MM.1S (cell line): ENCODE measurements around the gene ETFB.

Experiments used
- DNase-seq: peaks from one replicate; pipeline ENCODE4 v3.0.0-alpha.2; 2015
- H2AFZ ChIP-seq: fragments of 300-600 bp; sonication (generic); 2 replicates; pipeline ENCODE4 v1.6.0; 2016; ENCODE audit warnings: antibody characterized with exemption, low read length
- H3F3A ChIP-seq: fragments of 300-600 bp; sonication (generic); 2 replicates; pipeline ENCODE4 v1.6.1; 2016; ENCODE audit warnings: mild to moderate bottlenecking, antibody characterized with exemption, low read length, moderate library complexity, mixed read lengths; ENCODE audit not compliant: insufficient read depth
- H3K27ac ChIP-seq: fragments of 300-600 bp; sonication (generic); 2 replicates; pipeline ENCODE4 v1.5.1; 2016; ENCODE audit warnings: mild to moderate bottlenecking, low read length
- H3K27me3 ChIP-seq: fragments of 300-600 bp; sonication (generic); replicated peaks from 2 replicates; pipeline ENCODE4 v1.6.0; 2016; ENCODE audit warnings: low read length; ENCODE audit not compliant: insufficient read depth
- H3K36me3 ChIP-seq: fragments of 300-600 bp; sonication (generic); replicated peaks from 2 replicates; pipeline ENCODE4 v1.6.1; 2016; ENCODE audit warnings: mild to moderate bottlenecking, low read length, mixed read lengths; ENCODE audit not compliant: insufficient read depth
- H3K4me1 ChIP-seq: fragments of 300-600 bp; sonication (generic); 2 replicates; pipeline ENCODE4 v1.6.1; 2016; ENCODE audit warnings: low read length, mixed read lengths
- H3K4me2 ChIP-seq: fragments of 300-600 bp; sonication (generic); 2 replicates; pipeline ENCODE4 v1.6.0; 2016; ENCODE audit warnings: low read depth, low read length
- H3K4me3 ChIP-seq: fragments of 300-600 bp; sonication (generic); 2 replicates; pipeline ENCODE4 v1.5.1; 2016; ENCODE audit warnings: low read length, mixed read lengths
- H3K79me2 ChIP-seq: fragments of 300-600 bp; sonication (generic); 2 replicates; pipeline ENCODE4 v1.6.1; 2016; ENCODE audit warnings: mixed run types, low read length, mixed read lengths
- H3K9ac ChIP-seq: fragments of 300-600 bp; sonication (generic); 2 replicates; pipeline ENCODE4 v1.6.1; 2016; ENCODE audit warnings: low read length, mixed read lengths
- H3K9me2 ChIP-seq: fragments of 300-600 bp; sonication (generic); replicated peaks from 2 replicates; pipeline ENCODE4 v1.6.1; 2016; ENCODE audit warnings: mild to moderate bottlenecking, low read length, mixed read lengths; ENCODE audit not compliant: insufficient read depth
- H3K9me3 ChIP-seq: fragments of 300-600 bp; sonication (generic); replicated peaks from 2 replicates; pipeline ENCODE4 v1.6.1; 2016; ENCODE audit warnings: mild to moderate bottlenecking, low read length, mixed read lengths; ENCODE audit not compliant: insufficient read depth
- H4K20me1 ChIP-seq: fragments of 300-600 bp; sonication (generic); 2 replicates; pipeline ENCODE4 v1.6.1; 2016; ENCODE audit warnings: mild to moderate bottlenecking, low read length, moderate library complexity, mixed read lengths; ENCODE audit not compliant: insufficient read depth
- EZH2 ChIP-seq: fragments of 300-600 bp; sonication (generic); optimal IDR thresholded peaks from 2 replicates; pipeline ENCODE3; 2017; ENCODE audit warnings: low read depth, mild to moderate bottlenecking, antibody characterized with exemption, low read length, mixed read lengths
- EZH2phosphoT487 ChIP-seq: fragments of 300-600 bp; sonication (generic); IDR thresholded peaks from 2 replicates; pipeline ENCODE4 v1.6.1; 2018; ENCODE audit warnings: antibody characterized with exemption, low read length
- TF ChIP-seq, protein P1 (sequence below): fragments of 300-600 bp; sonication (generic); IDR thresholded peaks from 2 replicates; pipeline ENCODE4 v1.5.1; 2016; ENCODE audit warnings: antibody characterized with exemption, low read length, mixed read lengths

The ETFB gene

DNA sequence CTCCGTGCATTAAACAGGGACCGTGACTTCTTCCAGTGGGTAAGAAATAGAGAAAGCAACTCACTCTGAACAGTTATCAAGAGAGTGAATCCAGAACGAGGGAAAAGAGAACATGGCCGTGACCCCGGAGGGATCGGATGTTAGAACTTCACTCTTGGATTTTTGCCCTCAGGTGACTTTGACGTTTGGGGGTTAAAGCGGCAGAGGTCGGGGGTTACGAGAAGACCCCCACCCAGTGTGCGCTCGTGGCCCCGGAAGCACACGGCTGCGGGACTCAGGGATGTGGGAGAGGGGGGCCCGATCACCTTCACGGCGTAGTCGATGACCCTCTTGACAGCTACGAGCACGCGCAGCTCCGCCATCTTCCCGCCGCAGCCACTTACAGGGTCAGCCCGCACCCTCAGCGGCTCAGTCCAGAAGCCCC lies at the start of gene ETFB:
TSS of gene ETFB (minus strand) at position 424 of the 424 bp plus-strand sequence. CDS start at position 362, 62 bp downstream.
- no peaks in the 10 kb centered on the region for H3K36me3 ChIP-seq
- no peaks in the 10 kb centered on the region for H3K79me2 ChIP-seq
- TF ChIP-seq, protein P1, sequence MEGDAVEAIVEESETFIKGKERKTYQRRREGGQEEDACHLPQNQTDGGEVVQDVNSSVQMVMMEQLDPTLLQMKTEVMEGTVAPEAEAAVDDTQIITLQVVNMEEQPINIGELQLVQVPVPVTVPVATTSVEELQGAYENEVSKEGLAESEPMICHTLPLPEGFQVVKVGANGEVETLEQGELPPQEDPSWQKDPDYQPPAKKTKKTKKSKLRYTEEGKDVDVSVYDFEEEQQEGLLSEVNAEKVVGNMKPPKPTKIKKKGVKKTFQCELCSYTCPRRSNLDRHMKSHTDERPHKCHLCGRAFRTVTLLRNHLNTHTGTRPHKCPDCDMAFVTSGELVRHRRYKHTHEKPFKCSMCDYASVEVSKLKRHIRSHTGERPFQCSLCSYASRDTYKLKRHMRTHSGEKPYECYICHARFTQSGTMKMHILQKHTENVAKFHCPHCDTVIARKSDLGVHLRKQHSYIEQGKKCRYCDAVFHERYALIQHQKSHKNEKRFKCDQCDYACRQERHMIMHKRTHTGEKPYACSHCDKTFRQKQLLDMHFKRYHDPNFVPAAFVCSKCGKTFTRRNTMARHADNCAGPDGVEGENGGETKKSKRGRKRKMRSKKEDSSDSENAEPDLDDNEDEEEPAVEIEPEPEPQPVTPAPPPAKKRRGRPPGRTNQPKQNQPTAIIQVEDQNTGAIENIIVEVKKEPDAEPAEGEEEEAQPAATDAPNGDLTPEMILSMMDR: no peak
- TF ChIP-seq EZH2phosphoT487: no peak
- TF ChIP-seq EZH2: no peak
- no peaks in the 10 kb centered on the region for H3F3A ChIP-seq
- no peak within 1 kb of the TSS for H3K27ac ChIP-seq
- no peak within 1 kb of the TSS for H3K9ac ChIP-seq
- no peaks in the 10 kb centered on the region for H3K9me2 ChIP-seq
- H3K4me2 ChIP-seq: no peak within 1 kb of the TSS
- H4K20me1 ChIP-seq: no peaks in the 10 kb centered on the region
- H3K27me3 ChIP-seq: no peaks in the 10 kb centered on the region
- no peak within 1 kb of the TSS for H3K4me3 ChIP-seq
- DNase-seq: no peak
- no peak within 1 kb of the TSS for H2AFZ ChIP-seq
- H3K4me1 ChIP-seq: no peaks in the 10 kb centered on the region
- no peaks in the 10 kb centered on the region for H3K9me3 ChIP-seq

DNA sequence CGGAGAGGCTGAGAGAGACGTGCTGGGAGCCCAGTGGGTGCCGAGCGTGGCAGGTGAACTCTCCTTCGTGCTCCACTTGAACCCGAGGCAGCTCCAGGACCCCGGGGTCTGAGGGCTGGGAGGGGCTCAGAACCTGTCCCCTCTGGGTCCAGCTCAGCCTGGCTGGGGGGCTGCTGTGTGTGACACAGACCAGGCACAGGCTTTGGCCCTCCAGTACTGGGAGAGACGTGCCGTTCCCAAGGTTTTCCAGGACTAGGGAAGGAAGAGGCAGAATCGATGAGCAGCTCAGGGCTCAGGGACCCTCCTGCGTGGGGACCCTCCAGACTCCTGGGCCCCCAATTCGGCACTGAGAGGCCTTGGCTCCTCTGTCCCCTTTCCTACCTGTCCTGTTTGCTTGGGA lies 49.0 kb upstream of the ETFB start:
- no peaks in the 10 kb centered on the region for H3K36me3 ChIP-seq
- H4K20me1 ChIP-seq: no peaks in the 10 kb centered on the region
- H3K4me1 ChIP-seq: no peaks in the 10 kb centered on the region
- DNase-seq: no peak
- H3K4me3 ChIP-seq: no peak overlapping the region
- no peaks in the 10 kb centered on the region for H3K9me3 ChIP-seq
- H3K9me2 ChIP-seq: no peaks in the 10 kb centered on the region
- H3K4me2 ChIP-seq: no peak overlapping the region
- no peak overlapping the region for H3K9ac ChIP-seq
- H3F3A ChIP-seq: no peaks in the 10 kb centered on the region
- TF ChIP-seq EZH2phosphoT487 (no peak), EZH2 (no peak)
- TF ChIP-seq, protein P1: no peak
- H3K27me3 ChIP-seq: no peaks in the 10 kb centered on the region
- no peak overlapping the region for H3K27ac ChIP-seq
- H3K79me2 ChIP-seq: no peaks in the 10 kb centered on the region
- H2AFZ ChIP-seq: no peak overlapping the region

DNA sequence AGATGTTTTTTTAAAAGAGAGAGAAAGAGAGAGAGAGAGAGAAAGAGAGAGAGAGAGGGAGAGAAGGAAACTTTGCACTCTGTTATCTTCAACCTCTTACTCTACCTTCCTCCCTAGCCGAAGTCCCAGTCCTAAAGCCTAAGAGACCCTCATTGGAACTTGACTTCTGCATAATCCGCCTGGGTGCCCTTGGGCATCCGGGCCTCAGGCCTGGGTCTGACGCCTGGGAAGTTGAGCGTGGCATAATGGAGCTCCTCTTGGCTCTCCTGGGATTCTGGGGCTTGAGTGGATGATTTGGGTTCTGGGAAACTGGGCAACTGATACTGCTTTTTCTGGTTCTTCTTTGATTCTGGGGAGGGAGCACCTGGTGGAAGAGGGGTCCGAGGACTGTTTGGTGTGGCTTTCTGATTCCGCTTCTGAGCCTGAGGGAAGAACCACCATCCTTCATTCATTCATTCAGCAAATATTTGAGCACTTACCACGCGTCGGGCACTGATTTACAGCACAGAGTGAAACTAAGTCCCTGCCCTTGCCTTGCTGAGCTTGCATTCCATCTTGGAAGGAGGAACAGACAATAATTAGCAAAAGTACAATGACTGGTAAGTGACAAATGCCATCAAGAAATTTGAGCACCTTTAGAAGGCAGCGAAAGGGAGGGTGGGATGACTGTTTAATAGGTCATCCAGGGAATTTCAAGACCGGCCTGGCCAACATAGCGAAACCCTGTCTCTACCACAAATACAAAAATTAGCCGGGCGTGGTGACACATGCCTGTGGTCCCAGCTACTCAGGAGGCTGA lies 45.0 kb upstream of the ETFB start:
- no peak overlapping the region for H3K4me2 ChIP-seq
- no peak overlapping the region for H3K27ac ChIP-seq
- no peak for DNase-seq
- H3K9me2 ChIP-seq: no peaks in the 10 kb centered on the region
- H3K36me3 ChIP-seq: no peaks in the 10 kb centered on the region
- no peak overlapping the region for H2AFZ ChIP-seq
- H3K79me2 ChIP-seq: no peaks in the 10 kb centered on the region
- H3K27me3 ChIP-seq: no peaks in the 10 kb centered on the region
- no peaks in the 10 kb centered on the region for H4K20me1 ChIP-seq
- TF ChIP-seq, protein P1: no peak
- TF ChIP-seq EZH2phosphoT487 (no peak), EZH2 (no peak)
- no peaks in the 10 kb centered on the region for H3K9me3 ChIP-seq
- no peak overlapping the region for H3K4me3 ChIP-seq
- H3K4me1 ChIP-seq: no peaks in the 10 kb centered on the region
- H3K9ac ChIP-seq: no peak overlapping the region
- no peaks in the 10 kb centered on the region for H3F3A ChIP-seq
